ENCODE measurements around the gene ITPR2.
"Not testable (repeated sequence)": the region's sequence is repeated elsewhere in the genome, so short reads cannot be mapped to it uniquely, and the experiment has no call there.

The ITPR2 gene

GRCh38 chr12:26750531-26751175, 82.3 kb downstream of the ITPR2 start:
- FAIRE-seq = no peak

- FAIRE-seq = no peak
Measured at GRCh38 chr12:26749781-26750180, 83.2 kb downstream of the ITPR2 start.

GRCh38 chr12:26748741-26749431, 84.1 kb downstream of the ITPR2 start:
- no peak for FAIRE-seq

- FAIRE-seq = no peak
Measured at GRCh38 chr12:26748412-26748740, 84.6 kb downstream of the ITPR2 start.

DNA sequence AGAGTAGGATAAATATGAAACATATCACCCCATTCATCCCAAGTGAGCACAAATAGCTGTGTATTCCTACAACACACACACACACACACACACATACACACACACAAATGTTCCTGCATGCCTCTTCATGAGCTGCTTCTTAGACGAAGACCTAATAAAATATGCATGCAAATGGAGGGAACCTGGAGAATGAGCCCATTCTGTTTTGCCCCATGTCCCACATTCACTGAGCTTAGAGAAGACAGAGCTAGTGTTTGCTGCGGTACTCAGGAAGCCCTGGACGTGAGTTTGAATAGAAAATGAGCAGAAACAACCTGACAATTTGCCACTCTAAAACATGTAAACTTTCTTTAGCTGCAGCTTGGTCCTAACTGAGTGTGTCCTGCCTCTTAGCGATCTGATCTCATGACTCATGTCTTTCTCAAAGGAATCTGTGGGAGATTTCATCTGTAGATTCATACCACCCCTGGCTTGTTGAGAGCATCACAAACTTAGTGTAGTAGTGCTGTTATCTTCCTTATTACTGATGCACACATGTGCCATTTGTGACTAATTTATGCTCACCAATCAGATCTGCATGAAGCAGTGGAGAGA, 86.8 kb downstream of the ITPR2 start:
- FAIRE-seq = no peak

DNA sequence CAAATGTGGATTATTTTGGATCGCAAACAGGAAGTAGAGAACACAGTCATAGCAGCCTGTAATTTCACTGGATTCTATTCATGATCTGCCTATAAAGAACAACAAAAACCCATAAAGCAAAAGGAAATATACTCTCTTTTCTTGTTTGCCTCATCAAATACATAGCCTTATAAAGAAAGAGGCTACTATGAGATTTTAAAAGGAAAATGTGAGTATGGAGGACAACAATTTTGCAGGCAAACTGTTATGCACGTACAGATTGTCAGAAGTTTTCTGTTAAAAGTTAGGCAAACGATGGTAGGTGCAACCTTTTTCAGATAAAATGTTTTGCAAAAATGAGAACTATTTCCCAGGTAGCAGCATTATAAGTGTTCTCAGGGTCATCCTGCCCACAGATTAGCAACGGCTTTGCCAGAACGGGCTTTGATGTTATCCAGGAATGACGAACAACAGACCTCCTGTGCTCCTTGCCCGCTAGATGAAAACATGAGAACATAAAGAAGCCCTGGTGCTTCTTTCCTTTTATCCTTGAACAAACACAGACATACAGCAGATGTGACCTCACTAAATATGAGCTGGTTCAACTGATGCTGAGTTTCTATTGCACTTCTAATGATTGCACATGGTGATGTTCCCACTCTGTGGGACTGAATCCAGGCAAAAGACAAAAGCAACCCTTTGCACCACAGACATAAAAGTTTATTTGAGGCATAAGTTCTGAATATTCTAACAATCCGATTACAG, 88.1 kb downstream of the ITPR2 start:
- no peak for FAIRE-seq

DNA sequence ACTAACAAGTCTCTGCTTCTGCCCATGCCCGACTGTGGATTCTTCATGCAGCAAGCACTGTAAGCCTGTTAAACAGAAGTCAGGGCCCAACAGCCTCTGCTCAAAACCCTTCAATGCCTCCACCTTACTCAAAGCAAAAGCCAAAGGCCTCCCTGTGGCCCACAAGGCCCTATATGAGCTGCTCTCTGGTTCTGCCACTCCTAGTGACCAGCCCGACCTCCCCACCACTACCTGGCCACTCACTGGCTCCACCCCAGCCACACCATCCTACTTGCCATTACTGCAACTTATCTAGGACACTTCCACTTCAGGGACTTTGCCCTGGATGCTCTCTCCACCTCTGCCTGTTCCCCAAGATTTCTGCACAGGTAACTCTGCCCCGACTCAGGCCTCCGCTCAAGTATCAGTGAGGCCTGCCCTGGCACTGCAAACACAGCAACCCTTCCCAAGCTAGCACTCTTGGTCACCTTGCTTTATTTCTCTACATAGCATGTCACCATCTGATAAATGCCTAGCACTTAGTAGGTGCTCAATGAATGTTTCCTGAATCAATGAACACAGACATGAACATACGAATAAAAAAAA, 88.9 kb downstream of the ITPR2 start:
- no peak for FAIRE-seq

GRCh38 chr12:26741584-26742227, 91.3 kb downstream of the ITPR2 start:
- FAIRE-seq = no peak

DNA sequence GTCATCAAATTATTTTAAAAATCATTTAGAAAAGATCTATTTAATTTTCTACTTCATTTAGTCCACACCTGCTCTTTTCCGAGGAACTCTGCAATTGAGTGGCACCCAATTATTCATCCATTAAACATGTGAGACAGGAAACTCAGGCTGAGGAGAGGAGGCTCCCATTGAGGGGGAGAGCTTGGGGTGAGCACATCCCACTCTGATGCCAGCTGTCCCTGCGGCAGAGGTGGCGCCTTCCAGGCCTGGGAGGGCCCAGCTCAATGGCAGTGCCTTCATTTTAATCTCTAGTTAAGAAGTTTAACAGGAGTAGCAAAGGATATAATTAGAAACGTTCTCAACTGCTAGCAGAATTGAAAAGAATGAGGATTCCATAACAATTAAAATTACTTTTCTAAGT, 92.0 kb downstream of the ITPR2 start:
- no peak for FAIRE-seq

DNA sequence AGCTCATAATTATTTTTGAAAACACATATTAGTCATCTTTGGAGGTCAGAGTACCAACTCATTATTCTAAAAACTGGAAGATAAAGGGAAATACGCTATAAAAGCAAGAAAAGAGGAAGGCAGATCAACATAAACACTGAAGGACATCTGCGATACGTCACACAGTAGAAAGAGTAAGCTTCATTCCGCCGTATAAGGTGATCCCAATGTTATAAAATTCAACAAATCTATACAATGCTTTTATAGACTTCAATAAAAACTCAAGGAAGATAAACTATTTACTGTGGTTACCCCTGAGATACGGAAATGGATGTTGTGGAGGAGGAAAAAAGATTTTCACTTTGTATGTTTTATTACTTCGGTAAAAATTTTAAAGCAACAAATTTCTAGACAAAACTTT, 92.6 kb downstream of the ITPR2 start:
- FAIRE-seq = no peak

DNA sequence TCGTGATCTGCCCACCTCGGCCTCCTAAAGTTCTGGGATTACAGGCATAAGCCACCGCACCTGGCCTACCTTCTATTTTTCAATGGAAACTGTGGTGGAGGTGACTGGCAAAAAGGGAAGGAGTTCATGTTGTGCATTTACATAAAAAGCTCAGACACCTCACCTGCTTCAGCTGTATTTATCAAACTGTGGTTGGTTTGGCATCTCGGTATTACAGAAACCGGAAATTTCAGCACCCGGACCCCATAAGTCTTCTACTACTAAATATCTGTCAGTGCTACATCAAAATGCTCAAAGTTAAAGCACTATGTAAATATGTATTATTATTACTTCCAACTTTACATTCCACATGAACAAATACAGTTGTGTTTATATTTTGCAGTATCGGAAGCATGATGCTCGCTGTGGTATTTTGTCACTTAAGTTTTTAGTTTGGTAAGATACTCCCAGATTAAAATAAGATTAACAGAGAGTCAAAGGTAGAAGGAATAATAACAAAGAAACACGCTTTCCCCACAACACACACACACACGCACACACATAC, 95.4 kb downstream of the ITPR2 start:
- no peak for FAIRE-seq

- FAIRE-seq = no peak
Measured at GRCh38 chr12:26736563-26737486, 96.2 kb downstream of the ITPR2 start.

DNA sequence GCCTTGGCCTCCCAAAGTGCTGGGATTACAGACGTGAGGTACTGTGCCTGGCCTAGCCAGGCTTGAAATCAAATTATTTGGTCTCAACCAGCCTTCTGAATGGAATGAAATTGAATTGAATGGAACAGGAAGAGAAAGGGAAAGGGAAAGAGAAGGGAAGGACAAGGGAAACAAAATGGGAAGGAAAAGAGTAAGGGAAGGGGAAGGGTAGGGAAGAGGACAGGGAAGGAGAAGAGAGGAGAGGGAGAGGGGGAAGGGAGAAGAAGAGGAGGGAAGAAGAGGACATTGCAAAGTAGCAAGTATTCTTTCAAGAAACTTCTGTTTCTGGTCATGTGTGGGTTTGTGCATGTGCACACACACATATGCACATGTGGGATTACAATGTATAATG, 97.8 kb downstream of the ITPR2 start:
- no peak for FAIRE-seq

GRCh38 chr12:26734510-26735248, 98.3 kb downstream of the ITPR2 start:
- no peak for FAIRE-seq

DNA sequence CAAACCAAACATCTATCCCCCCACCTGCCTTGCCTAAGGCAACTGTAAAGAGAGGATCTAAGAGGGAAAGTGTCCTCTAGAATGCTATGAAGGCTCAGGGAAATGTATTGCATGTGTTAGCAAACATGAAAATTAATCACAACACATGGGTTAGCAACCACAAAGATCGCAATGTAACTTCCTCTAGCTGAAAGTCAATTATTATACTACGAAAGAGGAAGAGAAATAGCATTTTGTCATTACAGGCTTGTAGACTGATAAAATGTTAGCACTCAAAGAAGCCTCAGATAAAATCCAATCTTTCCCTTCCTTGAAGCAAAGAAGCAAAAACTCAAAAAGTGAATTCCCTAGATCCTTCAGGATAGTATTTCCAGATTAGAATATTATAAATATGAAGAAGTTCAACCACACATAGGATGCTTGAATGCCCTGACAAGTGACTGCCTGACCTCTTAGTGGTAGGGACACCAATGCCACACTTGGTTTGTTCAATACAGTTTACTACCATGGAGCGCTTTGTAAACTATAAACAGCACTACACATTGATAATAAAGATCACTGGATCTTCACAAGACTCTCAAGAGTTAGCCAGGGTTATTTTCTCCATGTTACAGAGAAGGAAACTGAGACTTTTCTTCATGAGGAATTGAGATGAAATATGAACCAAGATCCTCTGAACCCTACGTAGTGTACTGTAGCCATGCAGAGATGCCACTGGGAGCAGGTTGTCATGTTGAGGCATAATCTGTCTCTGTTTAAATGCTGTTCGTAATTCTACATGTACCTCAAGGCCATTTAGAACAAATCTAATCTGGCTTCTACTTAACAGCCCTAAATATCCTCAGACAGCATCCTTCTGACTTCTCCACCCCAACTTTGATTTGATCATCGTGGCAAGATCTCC, 100.7 kb downstream of the ITPR2 start:
- FAIRE-seq = no peak

DNA sequence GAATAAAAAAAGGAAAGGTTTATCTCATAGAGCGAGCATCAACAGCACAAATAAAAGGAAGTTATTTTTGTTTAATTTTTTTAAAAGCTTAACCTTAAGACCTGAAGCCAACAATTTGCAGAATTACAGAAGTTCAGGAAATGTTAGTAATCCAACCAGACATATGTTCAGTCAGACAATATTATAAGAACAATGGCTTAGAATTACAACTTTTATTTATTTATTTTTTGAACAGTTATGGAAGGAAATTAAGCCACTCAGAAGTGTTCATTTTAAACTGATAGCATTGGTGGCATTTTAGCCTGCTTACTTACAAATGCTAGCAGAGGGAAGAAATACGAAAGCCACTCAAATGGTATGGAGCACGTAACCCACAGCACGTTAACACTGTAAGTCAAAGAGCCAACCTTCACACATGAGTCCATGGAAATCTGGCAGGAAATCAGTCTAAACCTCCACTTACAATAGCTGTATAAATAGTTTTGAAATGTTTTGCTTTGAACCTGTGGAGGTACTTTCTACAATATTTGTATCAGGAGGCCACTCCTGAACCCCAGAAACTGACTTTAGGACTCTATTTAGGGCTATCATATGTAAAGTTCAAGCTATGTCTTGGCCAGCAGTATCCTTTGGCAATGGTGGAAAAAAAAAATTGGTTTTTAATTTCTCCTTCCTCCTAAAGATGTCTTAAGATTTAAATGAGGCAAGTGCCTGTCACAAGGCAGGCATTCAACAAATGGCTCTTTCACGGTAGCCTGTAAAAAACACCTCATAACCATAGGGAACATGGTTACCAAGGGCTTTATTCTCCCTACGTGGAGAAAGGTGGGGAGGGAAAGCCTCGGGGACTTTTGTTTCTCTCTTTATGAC, 102.3 kb downstream of the ITPR2 start:
- no peak for FAIRE-seq

- FAIRE-seq = not testable (repeated sequence)
Measured at GRCh38 chr12:26729137-26729671, 103.8 kb downstream of the ITPR2 start.
